HEK293 (cell line): ENCODE data around the gene NFKBIE.
A peak's percentile ranks its signal among the peaks of the same experiment; 100 is the strongest.

Experiments used
- CTCF ChIA-PET: fragments of 350-600 bp; formaldehyde crosslinking; extraction: SDS; loops from one replicate; lab custom pipeline; 2021; ENCODE audit warnings: antibody characterized with exemption; lab: Yijun Ruan, JAX
- POLR2A ChIA-PET: fragments of 300-600 bp; formaldehyde crosslinking; extraction: SDS; loops from one replicate; lab custom pipeline; 2020; ENCODE audit warnings: antibody characterized with exemption, inconsistent platforms; lab: Yijun Ruan, JAX
- H3K27ac ChIP-seq: fragments of 200-500 bp; sonication (Bioruptor generic); 2 replicates; pipeline ENCODE4 v1.5.1; 2014; ENCODE audit warnings: low read depth, low read length, control low read depth, inconsistent platforms; ENCODE audit errors: extremely low read depth
- H3K36me3 ChIP-seq, 2 experiments: fragments of 200-500 bp in 1 of 2; sonication (Bioruptor generic) in 1 of 2; 1 replicate in 1 of 2; 2 replicates in 1 of 2; pipeline ENCODE4 v1.5.1; 2014 to 2017; ENCODE audit warnings: inconsistent platforms in 2 of 2, low read length in 2 of 2; ENCODE audit not compliant: control insufficient read depth in 2 of 2, insufficient read depth in 1 of 2
- H3K4me1 ChIP-seq: fragments of 200-500 bp; sonication (Bioruptor generic); 2 replicates; pipeline ENCODE4 v1.5.1; 2014; ENCODE audit warnings: mild to moderate bottlenecking, low read length, inconsistent platforms; ENCODE audit not compliant: control insufficient read depth, insufficient read depth
- H3K4me3 ChIP-seq: 2 replicates; pipeline ENCODE4 v1.5.1; 2011; ENCODE audit warnings: low read depth, mild to moderate bottlenecking, control low read depth, low read length, moderate library complexity
- H3K9me3 ChIP-seq: fragments of 200-500 bp; sonication (Bioruptor generic); 2 replicates; pipeline ENCODE4 v1.5.1; 2014; ENCODE audit warnings: low read depth, low read length, inconsistent platforms; ENCODE audit not compliant: control insufficient read depth, insufficient read depth
- GLIS2 ChIP-seq: fragments of 450-650 bp; formaldehyde crosslinking; IDR thresholded peaks from 2 replicates; pipeline ENCODE4 v1.5.1; 2016; ENCODE audit warnings: missing biosample characterization, missing genetic modification characterization
- HIC1 ChIP-seq: fragments of 450-650 bp; formaldehyde crosslinking; IDR thresholded peaks from 2 replicates; pipeline ENCODE4 v1.5.1; 2016; ENCODE audit warnings: missing biosample characterization, missing genetic modification characterization
- SCRT1 ChIP-seq: fragments of 450-650 bp; formaldehyde crosslinking; IDR thresholded peaks from 2 replicates; pipeline ENCODE4 v1.5.1; 2016; ENCODE audit warnings: missing biosample characterization, missing genetic modification characterization, borderline replicate concordance
- TSHZ1 ChIP-seq: fragments of 450-650 bp; formaldehyde crosslinking; IDR thresholded peaks from 2 replicates; pipeline ENCODE4 v1.5.1; 2016; ENCODE audit warnings: missing biosample characterization, missing genetic modification characterization, borderline replicate concordance
- ZNF10 ChIP-seq: fragments of 450-650 bp; formaldehyde crosslinking; IDR thresholded peaks from 2 replicates; pipeline ENCODE4 v1.5.1; 2017; ENCODE audit warnings: missing biosample characterization, missing genetic modification characterization
- ZNF146 ChIP-seq: fragments of 450-650 bp; formaldehyde crosslinking; IDR thresholded peaks from 2 replicates; pipeline ENCODE4 v1.5.1; 2016; ENCODE audit warnings: missing biosample characterization, missing genetic modification characterization
- ZNF211 ChIP-seq: fragments of 450-650 bp; formaldehyde crosslinking; IDR thresholded peaks from 2 replicates; pipeline ENCODE4 v1.5.1; 2016; ENCODE audit warnings: low read depth, missing biosample characterization, missing genetic modification characterization
- ZNF350 ChIP-seq: fragments of 450-650 bp; formaldehyde crosslinking; IDR thresholded peaks from 2 replicates; pipeline ENCODE4 v1.5.0; 2017; ENCODE audit warnings: missing biosample characterization, mild to moderate bottlenecking, missing genetic modification characterization
- ZNF398 ChIP-seq: fragments of 450-650 bp; formaldehyde crosslinking; IDR thresholded peaks from 2 replicates; pipeline ENCODE4 v1.5.1; 2017; ENCODE audit warnings: missing biosample characterization, missing genetic modification characterization
- ZNF449 ChIP-seq: fragments of 450-650 bp; formaldehyde crosslinking; IDR thresholded peaks from 2 replicates; pipeline ENCODE4 v1.5.1; 2017; ENCODE audit warnings: missing biosample characterization, mild to moderate bottlenecking, missing genetic modification characterization, moderate library complexity
- ZNF513 ChIP-seq: fragments of 450-650 bp; IDR thresholded peaks from 2 replicates; pipeline ENCODE4 v1.5.1; 2018; ENCODE audit warnings: missing biosample characterization, missing genetic modification characterization
- ZNF544 ChIP-seq: fragments of 450-650 bp; formaldehyde crosslinking; IDR thresholded peaks from 2 replicates; pipeline ENCODE4 v1.5.0; 2017; ENCODE audit warnings: missing biosample characterization, missing genetic modification characterization
- ZNF571 ChIP-seq: fragments of 450-650 bp; formaldehyde crosslinking; IDR thresholded peaks from 2 replicates; pipeline ENCODE4 v1.5.0; 2017; ENCODE audit warnings: missing biosample characterization, missing genetic modification characterization
- ZNF747 ChIP-seq: fragments of 450-650 bp; formaldehyde crosslinking; IDR thresholded peaks from 2 replicates; pipeline ENCODE4 v1.5.1; 2016; ENCODE audit warnings: missing biosample characterization, missing genetic modification characterization
- ZNF830 ChIP-seq: fragments of 450-650 bp; IDR thresholded peaks from 2 replicates; pipeline ENCODE4 v1.5.0; 2018; ENCODE audit warnings: missing biosample characterization, missing genetic modification characterization, low read depth, mild to moderate bottlenecking, moderate library complexity

NFKBIE gene

GRCh38 chr6:44300292-44300823, 35.0 kb upstream of the NFKBIE start:
- Histone ChIP-seq H3K36me3 (peaks cover 19 to 57% of the 10 kb centered on the region in 2 experiments), H3K27ac (no peak overlapping the region), H3K9me3 (no peaks in the 10 kb centered on the region), H3K4me3 (no peak overlapping the region)
- CTCF ChIA-PET: interaction anchor here (0.7 to 7.1 kb wide), 3 partner anchors 13 to 611 kb away, joined by 5 to 117 read pairs (median 25); partner anchors contain the start of genes AARS2 and TMEM151B
- TF ChIP-seq GLIS2 (tag by site-specific recombination): 0 out of 2 replicates have a peak, but pooled peaks have one; percentile 10
- no peak for TF ChIP-seq ZNF10 (tag by site-specific recombination)
- TF ChIP-seq, all 188 proteins: peak for 1
- POLR2A ChIA-PET: interaction anchor here (2.6 kb wide), 1 partner anchor 12 kb away, joined by 13 read pairs; the partner anchor contains the start of gene AARS2
- H3K4me1 ChIP-seq: no peaks in the 10 kb centered on the region; the same call in 1 of the 2 replicates

GRCh38 chr6:44298864-44299263, 33.5 kb upstream of the NFKBIE start:
- Histone ChIP-seq H3K27ac (no peak overlapping the region), H3K4me1 (no peaks in the 10 kb centered on the region; the same call in 1 of the 2 replicates), H3K4me3 (no peak overlapping the region), H3K36me3 (peaks cover 19 to 42% of the 10 kb centered on the region in 2 experiments), H3K9me3 (no peaks in the 10 kb centered on the region)
- peak; percentile 48 for TF ChIP-seq ZNF398
- TF ChIP-seq ZNF513 (tag by site-specific recombination): no peak
- no peak for TF ChIP-seq ZNF830 (tag by site-specific recombination)
- no peak for TF ChIP-seq ZNF544 (tag by site-specific recombination)
- no peak for TF ChIP-seq ZNF211
- TF ChIP-seq ZNF747 (tag by site-specific recombination): no peak
- no peak for TF ChIP-seq ZNF350 (tag by site-specific recombination)
- 0 out of 2 replicates have a peak, but pooled peaks have one; percentile 2 for TF ChIP-seq ZNF146 (tag by site-specific recombination)
- CTCF ChIA-PET: interaction anchor here (0.7 to 5.5 kb wide), 7 partner anchors 11 to 61 kb away, joined by 3 to 60 read pairs (median 6); partner anchors contain the start of gene AARS2
- POLR2A ChIA-PET: interaction anchor here (0.6 to 2.6 kb wide), 5 partner anchors 9 to 89 kb away, joined by 3 to 13 read pairs (median 7); partner anchors contain the start of genes AARS2, CDC5L and HSP90AB1

- Histone ChIP-seq H3K27ac (no peak overlapping the region), H3K4me3 (no peak overlapping the region), H3K36me3 (peaks cover 14 to 36% of the 10 kb centered on the region in 2 experiments; a peak in 2 of 3 replicates), H3K4me1 (no peaks in the 10 kb centered on the region; the same call in 1 of the 2 replicates), H3K9me3 (no peaks in the 10 kb centered on the region)
- POLR2A ChIA-PET: interaction anchor here (1.0 to 2.6 kb wide), 4 partner anchors 10 to 89 kb away, joined by 3 to 13 read pairs (median 8); partner anchors contain the start of genes AARS2, CDC5L and HSP90AB1
- CTCF ChIA-PET: interaction anchor here (0.9 to 5.5 kb wide), 6 partner anchors 11 to 40 kb away, joined by 3 to 60 read pairs (median 6); partner anchors contain the start of gene AARS2
- TF ChIP-seq SCRT1 (tag by site-specific recombination) (no peak), HIC1 (tag by site-specific recombination) (no peak), TSHZ1 (tag by site-specific recombination) (no peak), ZNF449 (tag by site-specific recombination) (peak; percentile 56; the same call in 1 of the 2 replicates), ZNF571 (tag by site-specific recombination) (no peak)
Observed at GRCh38 chr6:44298055-44298803, 32.9 kb upstream of the NFKBIE start.
